NCI-H82 (cell line): ENCODE data around the gene TBC1D16.

ENCODE experiments used
- DNase-seq: peaks from one replicate; lab custom pipeline; 2025; lab: John Stamatoyannopoulos, UW

The TBC1D16 gene

DNA sequence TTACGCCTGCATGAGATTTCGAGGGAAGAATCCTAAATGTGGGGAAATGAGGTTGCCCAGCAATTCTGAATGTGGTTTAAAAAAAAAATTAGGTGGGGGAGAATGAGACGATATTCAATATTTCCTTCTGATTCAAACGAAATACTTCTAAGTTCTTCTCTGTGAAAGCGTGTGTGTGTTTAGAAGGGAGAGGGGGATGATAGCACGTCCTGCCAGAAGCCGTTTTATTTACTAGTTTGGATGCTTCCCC is 47.8 kb downstream of the TBC1D16 start:
- DNase-seq, result no peak

DNA sequence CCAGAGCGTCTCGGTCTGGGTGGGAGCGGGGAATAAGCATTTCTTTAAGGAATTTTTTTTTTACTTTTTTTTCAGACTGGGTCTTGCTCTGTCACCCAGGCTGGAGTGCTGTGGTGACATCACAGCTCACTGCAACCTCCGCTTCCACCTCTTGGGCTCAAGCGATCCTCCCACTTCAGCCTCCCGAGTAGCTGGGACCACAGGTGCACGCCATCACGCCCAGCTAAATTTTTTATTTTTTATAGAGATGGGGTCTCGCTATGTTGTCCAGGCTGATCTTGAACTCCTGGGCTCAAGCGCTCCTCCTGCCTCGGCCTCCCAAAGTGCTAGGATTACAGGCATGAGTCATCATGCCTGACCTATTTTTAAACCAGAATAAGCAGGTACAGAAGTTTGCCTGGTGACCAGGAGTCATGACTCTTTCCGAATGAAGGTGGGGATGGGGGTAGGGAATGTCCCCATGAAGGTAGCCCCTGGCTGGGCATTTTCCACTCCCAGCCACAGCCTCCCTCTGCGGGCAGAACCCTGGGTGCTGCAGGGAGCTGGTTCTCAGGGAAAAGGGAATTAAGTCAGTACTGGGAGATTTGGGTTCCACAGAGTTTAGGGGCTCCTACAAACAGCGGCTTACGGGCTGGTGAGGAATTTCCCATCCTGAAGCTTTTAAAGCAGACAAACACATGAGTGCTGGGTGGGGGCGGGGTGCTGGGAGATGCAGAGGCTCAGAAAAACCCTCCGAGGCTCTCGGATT is 48.3 kb downstream of the TBC1D16 start:
- DNase-seq, result no peak

DNA sequence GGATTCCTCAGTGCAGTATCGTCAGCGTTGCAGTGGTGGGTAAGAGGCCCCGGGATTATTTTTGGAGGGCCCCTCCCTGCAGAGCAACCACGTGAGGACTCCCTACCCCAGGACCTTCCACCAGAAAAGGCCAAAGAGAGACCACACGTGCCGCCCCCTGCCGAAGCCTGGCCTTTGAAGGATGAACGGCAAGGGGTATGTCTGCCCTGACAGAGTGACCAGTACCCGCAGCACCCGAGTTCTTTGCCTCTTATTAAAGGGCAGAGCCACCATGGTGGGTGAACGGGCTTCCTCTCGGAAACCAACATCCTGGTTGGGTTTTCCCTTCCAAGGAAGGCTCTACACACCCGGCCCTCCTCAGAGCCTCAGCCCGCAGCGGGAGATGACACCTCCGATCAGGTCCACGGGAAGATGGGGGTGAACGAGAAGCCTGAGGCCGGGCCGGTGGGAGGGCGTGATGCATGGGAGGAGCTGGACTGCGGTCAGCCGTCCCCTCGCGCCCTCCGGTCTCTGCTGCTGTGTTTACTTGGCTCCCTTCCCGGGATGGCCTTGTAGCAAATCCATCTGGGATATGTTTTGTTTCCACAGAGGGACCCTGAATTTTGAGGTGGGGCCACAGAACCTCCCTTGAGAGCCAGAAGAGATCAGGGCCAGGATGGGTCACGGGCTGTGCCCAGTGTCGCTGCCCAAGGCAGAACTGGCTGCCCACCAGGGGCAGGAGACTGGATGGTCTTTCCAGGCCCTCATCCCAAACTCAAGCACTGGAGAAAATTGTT is 49.1 kb downstream of the TBC1D16 start:
- no peak for DNase-seq

GRCh38 chr17:79985943-79986391 is 49.7 kb downstream of the TBC1D16 start:
- DNase-seq, result no peak

DNA sequence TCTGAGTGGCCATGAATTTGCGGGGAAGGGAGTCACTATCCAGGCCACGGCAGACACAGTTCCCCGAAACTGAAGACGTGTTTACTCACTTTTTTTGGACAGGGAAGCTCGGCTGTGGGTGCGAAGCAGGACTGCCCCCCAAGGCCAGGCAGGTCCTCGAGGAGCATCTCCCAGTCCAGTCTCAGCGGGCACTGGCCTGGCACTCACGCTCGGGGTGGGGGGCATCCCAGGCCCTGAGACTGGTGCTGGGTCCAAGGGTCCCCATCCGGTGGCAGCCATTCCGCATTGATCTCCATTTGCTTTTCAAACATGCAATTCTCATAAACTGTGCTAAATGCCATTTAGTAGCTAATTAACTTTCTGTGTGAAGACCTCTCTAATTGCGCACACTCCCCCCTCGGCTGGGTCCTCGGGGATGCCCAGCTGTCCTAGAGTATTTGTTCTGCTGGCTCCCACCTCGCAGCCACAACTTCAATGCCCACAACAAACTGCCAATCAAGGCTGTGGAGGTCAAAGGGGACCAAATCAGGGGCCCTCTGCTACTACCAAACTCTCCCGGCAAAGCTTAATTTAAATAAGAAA is 50.2 kb downstream of the TBC1D16 start:
- DNase-seq, result no peak

GRCh38 chr17:79984877-79985276 is 50.8 kb downstream of the TBC1D16 start:
- DNase-seq, result no peak

DNA sequence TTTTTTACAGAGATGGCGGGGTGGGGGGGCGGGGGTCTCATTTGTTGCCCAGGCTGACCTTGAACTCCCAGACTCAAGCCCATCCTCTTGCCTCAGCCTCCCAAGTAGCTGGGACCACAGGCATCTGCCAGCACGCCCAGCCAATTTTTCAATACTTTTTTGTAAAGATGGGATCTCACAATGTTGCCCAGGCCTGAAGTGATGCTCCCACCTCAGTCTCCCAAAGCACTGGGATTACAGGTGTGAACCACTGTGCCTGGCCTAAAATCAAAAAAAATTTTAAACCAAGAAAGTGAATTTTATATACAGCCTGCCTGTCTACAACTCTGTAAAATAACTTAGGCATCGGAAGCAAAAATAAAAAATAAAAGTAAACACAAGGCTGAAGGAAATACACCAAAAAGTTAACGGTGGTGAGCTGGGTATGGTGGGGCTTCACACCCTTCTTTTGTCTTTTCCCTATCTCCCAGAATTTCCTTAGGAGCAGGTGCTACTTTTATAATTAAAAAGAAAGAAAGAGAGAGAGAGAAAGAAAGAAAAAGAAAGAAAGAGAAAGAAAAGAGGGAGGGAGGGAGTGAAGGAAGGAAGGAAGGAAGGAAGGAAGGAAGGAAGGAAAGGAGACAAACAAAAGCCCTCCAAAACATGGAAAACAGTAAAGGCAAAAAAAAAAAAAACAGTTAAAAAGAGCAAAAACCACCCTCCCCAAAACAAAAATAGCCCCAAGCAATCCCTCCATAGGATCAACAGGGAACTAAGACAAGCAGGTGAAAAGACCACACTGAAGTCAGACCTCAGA is 51.4 kb downstream of the TBC1D16 start:
- DNase-seq, result no peak

DNA sequence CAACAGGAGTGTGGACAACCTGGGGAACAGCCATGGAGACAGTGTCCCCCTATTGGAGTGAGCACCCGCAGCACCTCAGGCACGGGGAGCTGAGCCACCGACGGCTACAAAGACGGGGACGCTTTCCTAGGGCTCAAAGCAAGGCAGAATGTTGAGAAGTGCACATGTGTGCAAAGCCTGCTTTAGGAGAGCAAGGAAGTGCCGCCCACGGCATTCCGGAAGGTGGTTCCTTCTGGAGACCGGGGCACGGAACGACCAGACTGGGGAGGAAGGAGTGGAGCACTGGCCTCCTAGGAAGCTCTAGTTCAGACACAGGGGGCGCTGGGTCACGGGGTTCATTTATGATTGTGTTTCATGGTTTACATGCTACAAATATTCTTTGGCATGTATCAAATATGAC is 52.2 kb downstream of the TBC1D16 start:
- no peak for DNase-seq

DNA sequence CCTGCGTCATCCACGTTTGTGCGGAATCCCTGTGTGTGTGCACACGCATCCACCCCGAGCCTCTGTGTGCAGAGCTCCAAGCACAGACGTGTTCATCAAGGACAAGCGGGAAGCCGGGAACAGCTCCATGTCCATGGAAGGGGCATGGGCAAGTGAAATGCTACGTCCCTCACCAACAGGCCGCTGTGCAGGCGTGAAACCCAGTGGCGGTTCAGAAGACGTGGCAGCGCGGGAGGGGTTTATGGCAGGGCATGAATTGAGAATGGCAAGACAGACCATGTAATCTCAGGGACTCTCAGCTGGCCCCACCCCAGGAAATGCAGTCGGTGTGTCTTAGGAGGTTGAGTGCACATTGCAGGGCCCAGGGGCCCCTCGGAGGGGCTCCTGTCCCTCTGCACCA is 52.7 kb downstream of the TBC1D16 start:
- no peak for DNase-seq

DNA sequence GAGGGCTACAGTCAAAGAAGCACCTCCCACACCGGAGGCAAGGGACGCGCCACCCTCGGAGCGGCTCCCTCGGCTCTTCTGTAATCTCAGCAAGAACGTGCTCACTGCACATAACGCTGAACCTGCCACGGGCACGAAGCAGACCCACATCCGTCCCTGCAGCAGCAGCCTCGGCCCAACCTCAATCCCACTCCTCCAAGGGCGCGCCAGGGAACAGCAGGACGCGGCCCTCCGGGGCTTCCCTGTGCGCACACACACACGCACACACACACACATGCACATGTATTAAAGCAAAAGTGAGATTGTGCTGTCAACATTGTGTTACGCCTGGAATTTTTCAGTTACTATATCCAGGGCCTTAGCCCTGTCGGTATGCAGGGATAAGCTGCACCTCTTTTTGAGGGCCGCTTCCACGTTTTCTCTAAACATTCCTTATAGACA is 54.0 kb downstream of the TBC1D16 start:
- DNase-seq, result no peak

DNA sequence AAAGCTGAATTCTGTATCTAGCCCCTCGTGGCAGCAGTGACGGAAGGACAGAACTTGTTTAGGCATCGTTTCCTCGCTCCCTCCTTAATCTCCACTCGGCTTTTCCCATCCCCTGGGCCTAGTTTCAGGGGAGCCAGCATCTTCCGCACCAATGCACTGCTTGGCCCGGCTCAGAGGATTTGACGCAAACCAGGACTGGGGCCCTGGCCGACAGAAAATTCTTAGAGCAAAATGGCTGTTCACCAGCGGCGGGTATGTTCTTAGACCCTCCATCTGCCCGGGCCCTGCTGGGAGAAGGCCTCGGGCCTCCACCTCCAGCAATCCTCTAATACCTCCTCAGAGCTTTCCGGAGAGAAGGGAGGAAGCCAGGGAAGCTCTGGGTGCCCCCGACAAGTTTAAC is 54.6 kb downstream of the TBC1D16 start:
- no peak for DNase-seq

- DNase-seq, result no peak
Measured at GRCh38 chr17:79980246-79981043, 55.2 kb downstream of the TBC1D16 start.

- no peak for DNase-seq
Measured at GRCh38 chr17:79979816-79980215, 55.9 kb downstream of the TBC1D16 start.

DNA sequence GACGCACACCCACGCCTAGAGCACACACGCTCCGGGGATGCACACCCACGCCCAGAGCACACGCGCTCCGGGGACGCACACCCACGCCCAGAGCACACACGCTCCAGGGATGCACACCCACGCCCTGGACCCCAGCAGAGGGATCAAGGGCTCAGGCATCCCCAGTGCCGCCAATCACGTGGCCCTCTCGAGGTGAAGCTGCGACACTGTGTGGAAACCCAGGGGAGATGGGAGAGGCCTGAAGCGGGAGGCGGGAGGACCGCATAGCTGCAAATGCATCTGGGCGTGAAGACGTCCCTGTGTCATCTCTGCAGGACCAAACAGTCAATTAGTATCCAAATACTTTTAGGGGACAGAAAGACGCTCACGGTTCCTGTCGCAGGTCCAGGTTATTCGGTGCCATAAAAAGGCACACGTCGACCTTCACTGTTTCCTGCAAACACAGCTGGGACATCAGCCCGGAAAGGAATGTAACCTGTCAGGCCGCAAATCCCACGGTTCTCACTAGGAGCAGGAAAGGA is 56.4 kb downstream of the TBC1D16 start:
- DNase-seq, result no peak

DNA sequence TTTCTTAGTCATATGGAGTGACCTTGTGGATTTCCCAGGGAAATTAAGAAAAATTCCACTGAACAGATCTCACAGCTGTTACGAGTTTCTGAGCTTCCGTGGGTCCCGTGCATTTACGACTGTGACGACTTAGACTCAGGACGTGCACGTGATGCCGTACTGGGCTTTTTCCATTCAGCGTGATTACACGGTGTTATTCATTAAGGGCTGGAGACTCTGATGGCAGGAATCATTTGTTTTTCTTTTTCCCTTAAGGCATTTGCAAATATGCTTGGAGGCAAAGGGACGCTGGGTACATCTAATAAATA is 57.2 kb downstream of the TBC1D16 start:
- no peak for DNase-seq

DNA sequence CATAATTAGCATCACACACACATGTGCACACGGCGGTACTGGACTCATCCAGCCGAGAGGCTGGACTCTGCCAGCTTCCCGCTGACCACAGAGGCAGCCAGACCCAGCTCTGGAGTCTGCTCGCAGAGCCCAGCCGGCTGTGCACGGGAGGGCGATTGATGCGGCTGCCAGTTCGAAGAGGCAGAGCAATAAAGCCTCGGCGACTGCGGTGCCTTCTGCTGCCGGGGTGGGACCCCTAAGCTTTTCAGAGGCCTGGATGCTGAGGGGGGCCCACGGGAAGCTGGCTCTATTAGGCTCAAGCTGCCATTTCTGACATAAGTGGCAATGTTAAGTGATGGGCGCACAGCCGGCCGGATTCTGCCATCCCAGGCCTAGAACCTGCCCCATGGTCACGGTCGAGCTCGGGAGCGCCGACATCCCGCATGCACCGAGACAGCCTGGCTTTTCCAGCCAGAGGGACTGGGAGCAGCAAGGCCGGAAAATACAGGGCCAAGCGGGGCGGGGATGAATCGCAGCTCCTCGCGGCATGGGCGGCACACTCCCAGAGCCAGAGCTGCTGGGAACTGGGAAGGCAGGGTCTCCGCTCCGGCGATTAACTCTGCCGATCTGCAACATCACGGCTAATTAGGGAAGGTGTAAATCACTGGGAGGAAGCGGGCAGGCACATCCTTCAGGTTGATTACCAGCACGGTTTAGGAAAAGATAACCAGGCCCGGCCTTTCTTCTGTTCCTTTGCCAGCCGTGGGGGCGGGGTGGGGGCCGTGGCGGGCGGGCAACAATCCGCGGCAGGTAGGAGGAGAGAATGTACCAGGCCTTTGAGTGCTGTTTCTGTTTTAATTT is 57.7 kb downstream of the TBC1D16 start:
- DNase-seq, result no peak

GRCh38 chr17:79977161-79977631 is 58.5 kb downstream of the TBC1D16 start:
- DNase-seq, result no peak

- DNase-seq, result no peak
Measured at GRCh38 chr17:79976451-79976850, 59.2 kb downstream of the TBC1D16 start.

DNA sequence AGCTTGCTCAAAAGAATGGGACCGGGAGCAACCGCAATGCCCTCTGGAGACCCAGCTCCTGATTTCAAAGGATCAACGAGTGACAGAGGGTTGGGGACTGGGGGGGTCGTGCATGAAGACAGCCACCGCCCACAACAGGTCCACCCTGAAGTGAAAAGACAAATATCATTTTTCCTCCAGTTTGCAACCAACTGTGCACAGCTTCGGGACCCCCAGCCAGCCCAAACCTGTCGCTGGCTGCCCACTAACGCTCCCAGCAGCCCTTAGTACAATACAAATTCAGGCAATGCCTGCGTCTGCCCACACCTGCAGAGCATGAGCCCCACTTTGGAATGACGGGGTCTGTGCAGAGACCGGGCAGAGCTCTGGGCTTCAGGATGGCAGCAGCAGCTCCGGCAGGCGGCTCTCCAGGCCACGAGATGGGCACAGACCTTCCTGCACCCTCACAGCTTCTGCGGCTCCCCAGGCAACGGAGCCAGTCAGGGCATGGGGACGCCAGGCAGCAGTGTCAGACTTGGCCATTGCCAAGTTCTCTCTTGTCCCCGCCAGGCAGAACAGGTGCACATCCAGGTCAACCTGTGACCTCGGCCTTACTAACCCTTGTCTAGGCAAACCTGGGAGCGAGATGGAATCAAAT is 60.1 kb downstream of the TBC1D16 start:
- DNase-seq, result no peak
